ENCODE data around the gene LGALS7B. TPM values are rescaled to one million over a fixed set of nuclear protein-coding genes. Genes with fewer than 3 reads are reported as not detected.
"Not testable (repeated sequence)": the region's sequence is repeated elsewhere in the genome, so short reads cannot be mapped to it uniquely, and the experiment has no call there.

Gene LGALS7B
- total RNA-seq, 1 donor from 2014 or later = 0.39 TPM

GRCh38 chr19:38817081-38817480 is 28.1 kb downstream of the LGALS7B start:
- DNase-seq (ENCODE audit: low read depth in 2 of 2) = no peak

- DNase-seq (ENCODE audit: low read depth in 2 of 2) = no peak
Observed at GRCh38 chr19:38819231-38819920, 30.4 kb downstream of the LGALS7B start.

- not testable (repeated sequence) for DNase-seq (ENCODE audit: low read depth in 2 of 2)
Observed at GRCh38 chr19:38821230-38821825, 32.3 kb downstream of the LGALS7B start.

GRCh38 chr19:38825936-38826335 is 36.9 kb downstream of the LGALS7B start:
- DNase-seq (ENCODE audit: low read depth in 2 of 2) = not testable (repeated sequence)

- DNase-seq (ENCODE audit: low read depth in 2 of 2) = no peak
Observed at GRCh38 chr19:38826856-38827551, 38.0 kb downstream of the LGALS7B start.

GRCh38 chr19:38829203-38829602 is 40.2 kb downstream of the LGALS7B start:
- not testable (repeated sequence) for DNase-seq (ENCODE audit: low read depth in 2 of 2)

GRCh38 chr19:38830039-38830733 is 41.2 kb downstream of the LGALS7B start:
- DNase-seq (ENCODE audit: low read depth in 2 of 2) = no peak

GRCh38 chr19:38831142-38831605 is 42.2 kb downstream of the LGALS7B start:
- peak in 1 of 2 donors; percentile 66 for DNase-seq (ENCODE audit: low read depth in 2 of 2)

- no peak for DNase-seq (ENCODE audit: low read depth in 2 of 2)
Observed at GRCh38 chr19:38833092-38833425, 44.1 kb downstream of the LGALS7B start.

GRCh38 chr19:38834104-38834490 is 45.1 kb downstream of the LGALS7B start:
- DNase-seq (ENCODE audit: low read depth in 2 of 2) = no peak

- no peak for DNase-seq (ENCODE audit: low read depth in 2 of 2)
Observed at GRCh38 chr19:38834590-38834989, 45.6 kb downstream of the LGALS7B start.

- DNase-seq (ENCODE audit: low read depth in 2 of 2) = no peak
Observed at GRCh38 chr19:38836159-38836982, 47.4 kb downstream of the LGALS7B start.

GRCh38 chr19:38836983-38837626 is 48.1 kb downstream of the LGALS7B start:
- DNase-seq (ENCODE audit: low read depth in 2 of 2) = no peak

- no peak for DNase-seq (ENCODE audit: low read depth in 2 of 2)
Observed at GRCh38 chr19:38837656-38838121, 48.7 kb downstream of the LGALS7B start.

- no peak for DNase-seq (ENCODE audit: low read depth in 2 of 2)
Observed at GRCh38 chr19:38838208-38838985, 49.4 kb downstream of the LGALS7B start.

- DNase-seq (ENCODE audit: low read depth in 2 of 2) = no peak
Observed at GRCh38 chr19:38838986-38839761, 50.2 kb downstream of the LGALS7B start.

- DNase-seq (ENCODE audit: low read depth in 2 of 2) = no peak
Observed at GRCh38 chr19:38839816-38840582, 51.0 kb downstream of the LGALS7B start.

- no peak for DNase-seq (ENCODE audit: low read depth in 2 of 2)
Observed at GRCh38 chr19:38840583-38840968, 51.6 kb downstream of the LGALS7B start.

Measured in dermis microvascular lymphatic vessel endothelial cell (primary cell).